ENCODE measurements around the gene FGD4.

- TF ChIP-seq CTCF (IDR thresholded peaks at IDR 0.05) (no peak), POLR2A (IDR thresholded peaks at IDR 0.05) (no peak)
Measured at GRCh38 chr12:32460638-32461037, 61.3 kb downstream of the FGD4 start.
